A673 (cell line): Measurements from ENCODE around the gene ZNF367.

Experiments used
- CTCF ChIP-seq: fragments of 300-800, 200-600 bp; sonication (generic); conservative IDR thresholded peaks from 2 replicates; pipeline ENCODE4 v1.5.1; 2017; ENCODE audit warnings: low read depth, mild to moderate bottlenecking, antibody characterized with exemption, low read length, moderate library complexity, mixed read lengths
- EZH2 ChIP-seq: fragments of 200-600 bp; sonication (generic); IDR thresholded peaks from 2 replicates; pipeline ENCODE4 v1.6.1; 2017; ENCODE audit warnings: borderline replicate concordance, low read depth, mild to moderate bottlenecking, mixed read lengths, antibody characterized with exemption, low read length; ENCODE audit not compliant: poor library complexity, severe bottlenecking

GRCh38 chr9:96350866-96351265 is 67.3 kb downstream of the ZNF367 start:
- TF ChIP-seq CTCF, result no peak
- TF ChIP-seq EZH2, result no peak
